Mucosa of rectum (tissue), 2 donors: ENCODE data around the gene USP40.

Experiments used
- H3K27ac ChIP-seq, 2 donors: one replicate each; pipeline ENCODE4 v1.7.0; 2013; ENCODE audit warnings: inconsistent platforms in 2 of 2, low read depth in 2 of 2, low read length in 2 of 2
- H3K27me3 ChIP-seq, 2 donors: one replicate each; pipeline ENCODE4 v1.7.0; 2013; ENCODE audit warnings: low read length in 2 of 2; ENCODE audit not compliant: control insufficient read depth in 2 of 2, insufficient read depth in 2 of 2
- H3K36me3 ChIP-seq, 2 donors: one replicate each; pipeline ENCODE4 v1.7.0; 2013; ENCODE audit warnings: low read length in 2 of 2; ENCODE audit not compliant: control insufficient read depth in 2 of 2, insufficient read depth in 2 of 2
- H3K4me1 ChIP-seq, 2 donors: one replicate each; pipeline ENCODE4 v1.7.0; 2013; ENCODE audit warnings: low read length in 2 of 2, mild to moderate bottlenecking in 1 of 2; ENCODE audit not compliant: control insufficient read depth in 2 of 2, insufficient read depth in 2 of 2
- H3K4me3 ChIP-seq, 2 donors: one replicate each; pipeline ENCODE4 v1.7.0; 2013; ENCODE audit warnings: low read length in 2 of 2
- H3K9ac ChIP-seq, 2 donors: one replicate each; pipeline ENCODE4 v1.7.0; 2013; ENCODE audit warnings: low read length in 2 of 2, low read depth in 1 of 2, mild to moderate bottlenecking in 1 of 2
- H3K9me3 ChIP-seq, 2 donors: one replicate each; pipeline ENCODE4 v1.7.0; 2013; ENCODE audit warnings: low read length in 2 of 2; ENCODE audit not compliant: control insufficient read depth in 2 of 2
- donor health status: healthy.
- donor health status: Normal muscosa, but diverticular disease.

Gene USP40

DNA sequence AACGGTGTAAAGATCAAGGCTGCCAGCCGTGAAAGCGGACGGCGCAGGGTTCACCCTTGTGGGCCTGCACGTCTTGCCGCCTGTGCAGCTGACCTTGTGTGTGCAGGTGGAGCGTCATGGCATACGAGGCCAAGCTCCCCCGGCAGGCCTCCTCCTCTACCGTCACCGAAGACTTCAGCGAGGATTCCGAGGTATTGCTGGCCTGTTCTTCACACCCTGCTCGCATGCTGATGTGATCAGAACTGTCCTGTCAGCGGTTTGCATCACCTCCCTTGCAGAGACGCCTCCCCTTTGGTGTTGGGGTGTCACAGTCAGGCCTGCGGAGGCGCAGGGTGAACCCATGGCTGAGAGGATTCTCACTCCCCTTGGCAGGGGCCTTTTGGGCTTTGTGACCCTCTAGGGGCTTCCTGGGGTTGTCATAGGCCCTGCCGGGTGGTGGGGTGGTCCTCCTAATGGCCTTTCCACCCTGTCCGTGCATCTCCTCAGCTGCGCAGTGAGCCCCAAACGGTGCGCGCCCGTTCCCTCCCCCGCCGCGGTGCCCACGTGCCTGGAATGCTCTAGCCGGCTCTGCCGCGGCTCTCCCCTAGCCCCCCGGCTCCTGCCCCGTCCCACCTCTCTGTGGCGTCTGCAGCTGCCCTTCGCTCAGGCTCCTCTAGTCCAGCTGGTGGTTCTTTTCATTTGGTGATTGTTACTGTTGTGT lies 119.8 kb downstream of the USP40 start:
- Histone ChIP-seq H3K9me3 (no peaks in the 10 kb centered on the region), H3K4me3 (no peak overlapping the region), H3K36me3 (peaks cover 81 to 84% of the 10 kb centered on the region in 2 donors), H3K27me3 (no peaks in the 10 kb centered on the region), H3K4me1 (peaks cover 0 to 6% of the 10 kb centered on the region in 2 donors), H3K9ac (no peak overlapping the region), H3K27ac (no peak overlapping the region)

DNA sequence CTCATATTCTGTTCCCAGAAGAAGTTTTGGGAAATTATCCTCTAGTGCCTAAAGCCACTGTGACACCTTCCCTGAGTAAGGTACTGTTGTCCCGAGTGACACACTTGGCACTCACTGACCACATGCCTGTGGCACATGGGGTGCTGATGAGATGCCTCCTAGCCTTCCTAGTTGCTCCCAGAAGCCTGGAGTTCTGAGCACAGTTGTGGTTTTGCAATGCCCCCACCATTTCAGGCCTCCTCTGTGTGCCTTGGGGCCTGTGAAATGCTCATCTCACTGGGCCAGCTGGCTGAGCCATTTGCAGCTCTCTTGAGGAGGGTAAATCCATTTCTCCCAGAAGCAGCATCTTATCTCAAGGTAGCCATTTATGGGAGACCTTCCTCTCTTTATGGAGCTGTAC lies 120.5 kb downstream of the USP40 start:
- Histone ChIP-seq H3K9ac (no peak overlapping the region), H3K9me3 (no peaks in the 10 kb centered on the region), H3K36me3 (peaks cover 78 to 87% of the 10 kb centered on the region in 2 donors), H3K27me3 (no peaks in the 10 kb centered on the region), H3K27ac (no peak overlapping the region), H3K4me3 (no peak overlapping the region), H3K4me1 (peaks cover 0 to 6% of the 10 kb centered on the region in 2 donors)

DNA sequence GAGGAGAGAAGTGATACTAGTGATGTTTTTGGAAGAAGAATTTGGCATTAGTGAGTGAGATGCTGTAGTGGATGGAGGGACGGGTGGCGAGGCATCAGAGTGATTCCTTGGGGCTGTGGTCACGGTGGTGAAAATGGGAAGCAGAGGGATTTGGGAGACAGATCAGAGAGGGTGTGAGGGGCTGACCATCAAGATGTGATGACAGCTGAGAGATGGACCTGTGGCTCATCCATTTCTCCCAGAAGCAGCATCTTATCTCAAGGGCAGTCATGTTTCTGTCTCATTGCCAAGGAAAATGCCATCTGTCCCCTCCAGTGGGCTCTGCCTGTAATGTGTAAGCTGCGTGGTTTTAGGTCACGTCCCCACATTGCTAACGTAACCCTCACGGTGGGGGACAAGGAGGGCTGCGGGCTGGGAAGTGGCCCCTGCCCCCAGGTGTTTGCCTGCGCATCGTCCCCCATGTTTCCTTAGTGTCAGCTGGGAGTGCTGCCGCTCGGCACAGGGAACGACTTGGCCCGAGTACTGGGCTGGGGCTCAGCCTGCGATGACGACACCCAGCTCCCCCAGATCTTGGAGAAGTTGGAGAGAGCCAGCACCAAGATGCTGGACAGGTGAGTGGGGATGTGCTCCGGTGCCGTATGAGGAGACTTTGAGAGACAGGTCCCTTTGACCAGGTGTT lies 121.3 kb downstream of the USP40 start:
- H3K9ac ChIP-seq = no peak overlapping the region
- H3K9me3 ChIP-seq = no peaks in the 10 kb centered on the region
- no peaks in the 10 kb centered on the region for H3K27me3 ChIP-seq
- H3K4me3 ChIP-seq = no peak overlapping the region
- H3K4me1 ChIP-seq = peaks cover 0 to 6% of the 10 kb centered on the region in 2 donors
- no peak overlapping the region for H3K27ac ChIP-seq
- peaks cover 70 to 86% of the 10 kb centered on the region in 2 donors for H3K36me3 ChIP-seq

DNA sequence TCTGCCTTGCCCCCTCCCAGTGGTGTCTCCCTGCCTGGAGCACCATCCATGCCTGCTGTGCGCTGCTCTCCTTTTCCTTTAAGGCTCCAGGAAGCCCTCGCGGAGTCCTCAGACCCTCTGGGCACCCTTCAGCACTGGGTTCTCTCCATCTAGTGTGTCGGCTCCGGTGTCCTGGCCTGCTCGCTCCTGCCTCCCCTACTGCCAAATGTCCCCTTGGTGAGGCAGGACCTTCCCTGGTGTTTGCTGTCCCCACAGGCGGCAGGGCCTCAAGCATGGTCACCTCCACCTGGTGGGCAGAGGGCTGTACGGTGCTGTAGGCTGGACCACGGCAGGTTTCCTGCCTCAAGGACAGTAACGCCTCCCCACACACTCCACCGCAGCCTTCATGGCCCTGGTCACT lies 122.1 kb downstream of the USP40 start:
- Histone ChIP-seq H3K27me3 (no peaks in the 10 kb centered on the region), H3K36me3 (peaks cover 70 to 85% of the 10 kb centered on the region in 2 donors), H3K9ac (no peak overlapping the region), H3K4me3 (no peak overlapping the region), H3K9me3 (no peaks in the 10 kb centered on the region), H3K27ac (no peak overlapping the region), H3K4me1 (peaks cover 0 to 6% of the 10 kb centered on the region in 2 donors)

DNA sequence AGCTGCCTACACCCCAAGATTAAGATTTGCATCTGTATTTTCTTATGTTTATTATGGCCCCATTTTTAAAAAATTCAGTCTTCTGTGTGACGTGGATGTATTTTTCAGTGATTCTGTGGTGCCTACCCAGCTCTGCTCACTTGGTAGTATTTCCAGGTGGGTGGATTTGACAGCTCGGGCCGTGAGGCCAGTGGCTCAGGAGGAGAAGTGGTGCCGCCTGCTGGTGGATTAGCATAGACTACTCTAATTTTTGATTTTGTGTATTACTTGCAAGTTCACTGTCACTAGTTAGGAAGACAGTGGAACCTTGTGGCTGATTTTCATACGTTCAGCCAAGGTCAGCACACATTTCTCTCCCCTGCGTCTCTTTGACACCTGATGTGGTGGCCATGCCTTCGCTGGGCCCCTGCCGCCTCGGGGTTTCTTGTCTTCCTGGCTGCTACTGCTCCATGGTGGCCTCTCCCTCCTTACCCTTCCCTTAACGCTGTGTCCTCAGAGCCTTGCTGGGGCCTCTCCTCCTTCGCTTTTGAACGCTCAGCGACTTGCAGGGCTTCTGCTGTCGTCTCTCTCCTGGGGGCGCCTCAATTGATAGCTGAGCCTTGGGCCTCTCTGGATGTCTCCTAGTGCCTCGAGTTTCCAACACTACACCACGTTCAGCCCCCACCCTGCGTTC lies 122.9 kb downstream of the USP40 start:
- H3K4me1 ChIP-seq = peaks cover 0 to 6% of the 10 kb centered on the region in 2 donors

DNA sequence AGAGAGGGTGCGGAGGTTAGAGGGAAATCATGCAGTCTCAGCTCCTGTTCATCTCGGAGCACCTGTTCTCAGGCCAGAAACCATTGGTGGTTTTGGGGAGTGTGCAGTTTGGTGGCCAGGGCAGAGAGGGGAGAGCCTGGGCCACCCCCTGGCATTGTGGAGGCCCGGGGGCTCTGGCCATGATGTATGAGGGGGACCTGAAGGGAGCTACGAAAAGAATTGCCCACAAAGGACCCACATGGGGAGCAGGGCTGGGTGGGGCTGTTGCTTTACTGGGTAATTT lies 124.6 kb downstream of the USP40 start:
- H3K27ac ChIP-seq = no peak overlapping the region
- H3K9ac ChIP-seq = no peak overlapping the region
- H3K9me3 ChIP-seq = no peaks in the 10 kb centered on the region
- peaks cover 71 to 88% of the 10 kb centered on the region in 2 donors for H3K36me3 ChIP-seq
- H3K4me1 ChIP-seq = peaks cover 3 to 6% of the 10 kb centered on the region in 2 donors
- no peaks in the 10 kb centered on the region for H3K27me3 ChIP-seq
- H3K4me3 ChIP-seq = no peak overlapping the region

More for the DNA sequence above, 122.9 kb downstream of the USP40 start:
- peaks cover 70 to 85% of the 10 kb centered on the region in 2 donors for H3K36me3 ChIP-seq
- H3K27me3 ChIP-seq = no peaks in the 10 kb centered on the region
- H3K4me3 ChIP-seq = no peak overlapping the region
- H3K9ac ChIP-seq = no peak overlapping the region
- no peaks in the 10 kb centered on the region for H3K9me3 ChIP-seq
- H3K27ac ChIP-seq = no peak overlapping the region

DNA sequence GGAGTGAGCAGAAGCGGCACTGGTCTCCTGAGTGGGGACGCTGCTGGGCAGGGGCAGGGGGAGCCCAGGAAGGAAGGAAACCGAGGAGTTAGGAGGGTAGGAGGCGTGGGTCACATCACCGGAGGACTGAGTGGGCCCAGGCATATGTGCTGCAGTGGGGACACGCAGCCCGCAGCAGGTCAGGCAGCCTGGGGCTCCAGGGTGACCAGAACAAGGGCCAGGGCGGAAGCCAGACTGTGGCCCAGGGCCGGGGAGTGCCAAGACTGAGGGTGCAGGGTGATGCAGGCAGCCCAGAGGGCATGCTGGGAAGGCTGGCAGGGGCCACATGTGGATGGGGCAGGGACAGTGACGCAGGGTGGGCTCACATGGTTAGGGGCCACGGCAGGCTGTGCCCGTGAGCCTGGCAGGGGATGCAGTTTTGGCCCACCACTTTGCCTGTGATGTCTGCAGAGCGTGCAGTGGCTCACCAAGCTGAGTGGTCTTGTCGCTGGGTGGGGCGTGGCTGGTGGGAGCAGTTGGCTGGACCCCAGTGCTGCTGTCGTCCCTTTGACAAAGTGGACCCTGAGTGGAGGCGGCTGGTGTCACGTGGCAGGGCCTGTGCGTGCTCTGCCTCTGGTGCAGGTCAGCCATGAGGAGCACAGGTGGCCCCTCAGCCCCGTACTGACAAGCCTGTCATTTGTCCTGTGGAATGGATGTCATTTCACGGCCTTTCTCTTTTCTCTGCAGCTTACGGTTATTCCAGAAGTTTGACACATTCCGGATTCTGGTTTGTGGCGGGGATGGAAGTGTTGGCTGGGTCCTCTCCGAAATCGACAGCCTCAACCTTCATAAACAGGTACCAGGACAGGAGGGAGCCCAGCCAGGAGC lies 125.2 kb downstream of the USP40 start:
- Histone ChIP-seq H3K36me3 (peaks cover 71 to 89% of the 10 kb centered on the region in 2 donors), H3K27me3 (no peaks in the 10 kb centered on the region), H3K27ac (no peak overlapping the region), H3K4me3 (no peak overlapping the region), H3K9me3 (no peaks in the 10 kb centered on the region), H3K9ac (no peak overlapping the region), H3K4me1 (peaks cover 3 to 6% of the 10 kb centered on the region in 2 donors)

DNA sequence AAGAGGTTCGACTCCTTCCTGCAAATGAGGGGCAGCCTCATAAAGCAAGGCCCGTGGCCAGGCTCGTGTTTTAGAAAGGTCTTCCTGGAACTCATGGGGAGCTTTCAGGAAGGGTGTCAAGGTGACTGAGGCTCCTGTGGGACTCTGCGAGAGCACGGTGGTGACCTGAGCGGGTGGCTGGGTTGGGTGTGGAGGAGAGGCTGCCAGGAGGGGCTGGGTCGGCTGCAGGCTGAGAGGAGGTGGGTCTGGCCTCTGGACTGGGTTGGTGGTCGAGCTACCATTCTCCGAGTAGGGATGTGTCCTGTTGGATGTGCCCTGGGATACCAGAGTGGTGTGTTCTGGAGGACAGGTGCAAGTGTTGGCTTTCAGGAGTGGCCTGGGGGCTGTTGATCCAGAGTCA lies 125.9 kb downstream of the USP40 start:
- no peaks in the 10 kb centered on the region for H3K9me3 ChIP-seq
- peaks cover 3 to 6% of the 10 kb centered on the region in 2 donors for H3K4me1 ChIP-seq
- no peak overlapping the region for H3K27ac ChIP-seq
- H3K4me3 ChIP-seq = no peak overlapping the region
- no peaks in the 10 kb centered on the region for H3K27me3 ChIP-seq
- H3K36me3 ChIP-seq = peaks cover 71 to 89% of the 10 kb centered on the region in 2 donors
- no peak overlapping the region for H3K9ac ChIP-seq

DNA sequence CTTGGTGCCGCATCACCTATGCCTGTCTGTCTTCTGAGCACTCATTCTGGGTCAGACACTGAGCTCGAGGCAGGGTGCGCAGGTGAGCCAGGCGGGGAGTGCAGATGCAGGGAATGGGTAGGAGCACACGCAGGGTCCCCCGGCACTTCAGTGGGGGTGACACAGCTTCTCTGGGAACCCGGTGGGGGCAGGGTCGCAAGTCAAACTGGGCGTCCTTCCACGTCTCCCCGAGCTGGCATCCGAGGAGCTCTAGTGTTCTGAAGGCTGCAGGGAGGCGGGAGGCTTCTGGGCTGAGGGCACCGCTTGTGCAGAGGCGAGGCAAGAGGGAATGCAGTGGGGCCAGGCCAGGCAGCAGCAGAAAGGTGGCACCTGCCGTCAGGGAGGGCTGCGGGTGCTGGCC lies 126.3 kb downstream of the USP40 start:
- peaks cover 72 to 89% of the 10 kb centered on the region in 2 donors for H3K36me3 ChIP-seq
- no peak overlapping the region for H3K4me3 ChIP-seq
- H3K9ac ChIP-seq = no peak overlapping the region
- peaks cover 3 to 6% of the 10 kb centered on the region in 2 donors for H3K4me1 ChIP-seq
- H3K9me3 ChIP-seq = no peaks in the 10 kb centered on the region
- H3K27ac ChIP-seq = no peak overlapping the region
- H3K27me3 ChIP-seq = no peaks in the 10 kb centered on the region
